Osteocyte (in vitro differentiated cells): Measurements from ENCODE around the gene SENP1. TPM values are rescaled to one million over a fixed set of nuclear protein-coding genes. Genes with fewer than 3 reads are reported as not detected.

Source experiments
- DNase-seq: peaks from one replicate; pipeline ENCODE4 v3.0.0; 2021; ENCODE audit warnings: mixed read lengths; ENCODE audit not compliant: unreplicated experiment; ENCODE audit errors: extremely low spot score
- H3K27ac Mint-ChIP-seq: one replicate; pipeline ENCODE4 v1.8.0; 2021; ENCODE audit warnings: mild to moderate bottlenecking, mixed read lengths; ENCODE audit not compliant: unreplicated experiment
- H3K27me3 Mint-ChIP-seq: one replicate; pipeline ENCODE4 v1.8.0; 2021; ENCODE audit warnings: mixed read lengths; ENCODE audit not compliant: unreplicated experiment
- H3K36me3 Mint-ChIP-seq: one replicate; pipeline ENCODE4 v1.8.0; 2021; ENCODE audit warnings: mixed read lengths; ENCODE audit not compliant: unreplicated experiment
- H3K4me1 Mint-ChIP-seq: one replicate; pipeline ENCODE4 v1.8.0; 2021; ENCODE audit warnings: mixed read lengths; ENCODE audit not compliant: unreplicated experiment
- H3K4me3 Mint-ChIP-seq: one replicate; pipeline ENCODE4 v1.8.0; 2021; ENCODE audit warnings: mild to moderate bottlenecking, moderate library complexity, mixed read lengths; ENCODE audit not compliant: unreplicated experiment
- H3K9me3 Mint-ChIP-seq: one replicate; pipeline ENCODE4 v1.8.0; 2021; ENCODE audit warnings: mixed read lengths; ENCODE audit not compliant: unreplicated experiment
- total RNA-seq: library from RNA; stranded (reverse); gene quantifications from 2 replicates; pipeline ENCODE4 v1.2.1, GENCODE V29; 2021
- TF ChIP-seq, protein P1 (sequence below): fragments of 200-600 bp; sonication (generic); IDR thresholded peaks from 2 replicates; pipeline ENCODE4 v1.5.0; 2021; ENCODE audit warnings: antibody characterized with exemption, mild to moderate bottlenecking, moderate library complexity

SENP1 gene
- total RNA-seq, 1 donor from 2014 or later = 25.6 TPM

DNA sequence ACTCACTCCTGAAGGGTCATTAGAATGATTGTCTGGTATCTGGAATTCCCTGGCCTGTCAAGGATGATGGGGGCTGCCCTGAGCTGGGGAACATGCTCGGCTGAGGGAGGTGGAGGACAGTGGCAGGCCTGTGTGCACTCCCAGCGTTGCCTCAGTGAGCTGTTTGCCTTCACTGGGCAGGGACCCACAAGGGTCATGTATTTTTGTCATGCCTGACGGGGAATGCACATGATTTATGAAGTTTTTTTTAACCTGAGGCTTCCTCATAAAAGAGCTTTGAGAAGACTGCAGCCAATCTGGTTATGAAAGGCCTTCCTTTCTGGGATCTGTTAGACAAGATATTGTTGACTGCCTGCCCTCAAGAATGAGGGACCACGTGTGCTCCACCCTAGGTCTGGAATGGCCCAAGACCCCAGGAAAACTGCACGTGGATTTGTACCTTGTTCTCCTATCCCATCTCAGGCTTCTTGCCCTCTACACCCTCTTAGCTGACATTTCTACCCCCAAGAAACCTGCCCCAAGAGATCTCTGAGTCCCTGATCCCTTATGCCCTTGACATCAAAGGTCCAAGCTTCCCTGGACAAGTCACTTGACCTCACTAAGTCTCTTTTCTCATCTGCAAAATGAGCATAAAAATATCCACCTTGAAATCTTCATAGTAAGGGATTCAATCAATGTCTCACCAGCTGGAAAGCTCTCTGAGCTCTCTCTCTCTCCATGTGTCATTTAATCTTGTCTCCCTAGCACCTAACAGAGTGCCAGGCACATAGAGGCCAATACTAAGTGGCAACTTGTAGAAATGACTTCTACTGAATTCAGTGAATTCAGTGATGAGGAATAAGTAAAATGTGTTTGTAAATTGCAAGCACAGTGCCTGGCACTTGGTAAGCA lies 77.1 kb downstream of the SENP1 start:
- Mint-ChIP-seq H3K4me1 (peaks cover 5% of the 10 kb centered on the region), H3K4me3 (no peak overlapping the region), H3K27me3 (no peaks in the 10 kb centered on the region), H3K36me3 (no peaks in the 10 kb centered on the region), H3K9me3 (no peaks in the 10 kb centered on the region), H3K27ac (no peak overlapping the region)
- DNase-seq = no peak
- TF ChIP-seq, protein P1, sequence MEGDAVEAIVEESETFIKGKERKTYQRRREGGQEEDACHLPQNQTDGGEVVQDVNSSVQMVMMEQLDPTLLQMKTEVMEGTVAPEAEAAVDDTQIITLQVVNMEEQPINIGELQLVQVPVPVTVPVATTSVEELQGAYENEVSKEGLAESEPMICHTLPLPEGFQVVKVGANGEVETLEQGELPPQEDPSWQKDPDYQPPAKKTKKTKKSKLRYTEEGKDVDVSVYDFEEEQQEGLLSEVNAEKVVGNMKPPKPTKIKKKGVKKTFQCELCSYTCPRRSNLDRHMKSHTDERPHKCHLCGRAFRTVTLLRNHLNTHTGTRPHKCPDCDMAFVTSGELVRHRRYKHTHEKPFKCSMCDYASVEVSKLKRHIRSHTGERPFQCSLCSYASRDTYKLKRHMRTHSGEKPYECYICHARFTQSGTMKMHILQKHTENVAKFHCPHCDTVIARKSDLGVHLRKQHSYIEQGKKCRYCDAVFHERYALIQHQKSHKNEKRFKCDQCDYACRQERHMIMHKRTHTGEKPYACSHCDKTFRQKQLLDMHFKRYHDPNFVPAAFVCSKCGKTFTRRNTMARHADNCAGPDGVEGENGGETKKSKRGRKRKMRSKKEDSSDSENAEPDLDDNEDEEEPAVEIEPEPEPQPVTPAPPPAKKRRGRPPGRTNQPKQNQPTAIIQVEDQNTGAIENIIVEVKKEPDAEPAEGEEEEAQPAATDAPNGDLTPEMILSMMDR = no peak

DNA sequence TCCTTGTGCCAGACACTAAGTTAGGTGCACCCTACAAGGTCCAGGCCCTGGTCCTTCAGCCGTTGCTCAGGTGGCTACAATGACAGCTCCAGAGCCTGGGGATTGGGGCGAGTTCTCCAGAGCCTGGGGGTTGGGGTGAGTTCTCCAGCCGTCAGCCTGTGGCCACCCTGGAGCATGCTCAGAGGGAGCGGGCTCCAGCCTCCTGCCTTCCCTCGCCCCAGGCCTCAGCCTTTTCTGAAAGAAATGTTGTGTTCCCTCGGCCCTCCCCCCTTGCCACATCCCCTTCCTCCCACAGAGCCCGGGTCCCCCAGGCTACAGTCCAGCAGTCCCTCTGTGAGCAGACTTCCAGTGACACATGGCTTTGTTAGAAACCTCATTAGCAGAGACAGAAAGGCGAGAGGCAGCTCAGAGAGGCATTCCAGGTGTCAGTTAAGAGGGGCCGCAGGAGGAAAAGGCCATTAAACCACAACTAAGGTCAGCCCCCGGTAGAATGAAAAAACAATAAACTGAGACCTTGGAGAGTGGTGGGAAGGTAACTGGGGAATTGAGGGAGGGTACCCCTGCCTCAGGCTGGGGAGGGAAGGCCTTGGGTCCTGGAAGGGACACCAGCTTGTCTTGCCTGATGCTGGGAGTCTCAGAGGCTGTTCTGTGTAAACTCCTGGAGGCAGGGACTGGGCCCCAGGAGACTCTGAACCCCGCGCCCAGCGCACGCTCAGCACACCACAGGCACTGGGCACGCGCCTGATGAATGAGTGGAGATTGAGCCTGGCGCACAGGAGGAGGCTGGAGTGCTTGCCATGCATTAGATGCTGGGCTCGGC lies 78.5 kb downstream of the SENP1 start:
- no peak for DNase-seq
- Mint-ChIP-seq H3K4me3 (no peak overlapping the region), H3K36me3 (no peaks in the 10 kb centered on the region), H3K9me3 (no peaks in the 10 kb centered on the region), H3K27ac (no peak overlapping the region), H3K4me1 (peaks cover 5% of the 10 kb centered on the region), H3K27me3 (peaks cover 9% of the 10 kb centered on the region)
- TF ChIP-seq, protein P1 = no peak

DNA sequence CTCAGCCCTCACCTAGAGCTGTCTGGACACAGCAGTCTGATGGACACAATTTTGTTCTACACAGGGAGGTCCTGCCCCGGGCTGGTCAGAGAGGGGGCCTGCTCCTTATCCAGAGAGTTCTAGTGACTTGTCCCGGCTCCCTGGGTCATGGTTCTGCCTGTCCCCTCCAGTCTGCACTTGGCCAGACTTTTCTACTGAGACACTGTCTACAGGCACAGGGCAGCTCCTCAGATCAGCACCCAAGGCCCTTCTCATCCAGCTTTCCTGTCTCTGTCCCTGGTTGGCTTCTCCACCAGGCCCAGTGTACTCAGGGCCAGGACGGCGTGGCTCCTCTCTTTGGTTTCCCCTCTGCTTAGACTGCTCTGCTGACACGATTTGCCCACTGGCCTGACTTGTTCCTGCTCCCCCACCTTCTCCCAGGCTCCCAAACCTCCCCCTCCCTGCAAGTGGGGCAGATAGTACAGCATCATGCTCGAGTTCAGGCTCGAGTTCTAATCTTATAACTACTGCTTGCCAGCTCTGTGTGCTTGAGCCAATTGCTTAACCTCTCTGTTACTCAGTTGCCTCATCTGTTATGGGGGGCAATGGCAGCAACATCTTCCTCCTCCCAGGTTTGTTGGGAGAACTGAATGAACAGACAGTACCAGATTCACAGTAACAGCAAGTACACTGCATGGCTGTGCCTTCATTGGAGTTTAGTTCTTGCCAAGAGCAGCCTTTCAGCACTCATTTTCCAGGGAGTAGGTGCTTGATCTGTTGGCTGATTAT lies 79.6 kb downstream of the SENP1 start:
- DNase-seq = no peak
- TF ChIP-seq, protein P1 = no peak
- Mint-ChIP-seq H3K36me3 (no peaks in the 10 kb centered on the region), H3K27ac (no peak overlapping the region), H3K4me3 (no peak overlapping the region), H3K27me3 (peaks cover 19% of the 10 kb centered on the region), H3K9me3 (no peaks in the 10 kb centered on the region), H3K4me1 (peaks cover 5% of the 10 kb centered on the region)

DNA sequence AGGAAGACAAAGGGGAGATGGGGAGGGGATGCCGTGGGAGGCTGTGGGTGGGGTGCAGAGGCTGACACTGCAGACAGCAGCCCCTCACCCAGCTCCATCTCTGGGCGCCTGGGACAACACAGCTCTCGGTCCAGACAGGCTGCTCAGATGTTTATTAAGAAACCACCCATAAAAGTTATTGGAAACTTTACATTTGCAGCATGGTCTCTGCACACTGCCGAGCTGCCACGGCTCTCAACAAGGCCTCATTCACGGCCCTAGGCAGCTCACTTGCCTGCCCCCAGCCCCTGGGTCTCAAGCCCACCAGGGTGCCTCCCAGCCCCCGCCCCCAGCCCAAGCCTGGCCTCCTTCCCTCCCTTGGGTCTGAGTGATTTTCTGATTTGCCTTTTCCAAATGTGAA lies 80.6 kb downstream of the SENP1 start:
- H3K27me3 Mint-ChIP-seq = peaks cover 24% of the 10 kb centered on the region
- TF ChIP-seq, protein P1 = no peak
- peaks cover 5% of the 10 kb centered on the region for H3K4me1 Mint-ChIP-seq
- H3K9me3 Mint-ChIP-seq = no peaks in the 10 kb centered on the region
- no peaks in the 10 kb centered on the region for H3K36me3 Mint-ChIP-seq
- no peak overlapping the region for H3K27ac Mint-ChIP-seq
- H3K4me3 Mint-ChIP-seq = no peak overlapping the region
- no peak for DNase-seq
